Measurements from ENCODE around the gene CCL22.

Gene CCL22

GRCh38 chr16:57377080-57377841, 18.7 kb downstream of the CCL22 start:
- DNase-seq: no peak

GRCh38 chr16:57379579-57379978, 21.0 kb downstream of the CCL22 start:
- no peak for DNase-seq

- DNase-seq: no peak
Observed at GRCh38 chr16:57380671-57381462, 22.3 kb downstream of the CCL22 start.

- no peak for DNase-seq
Observed at GRCh38 chr16:57381791-57382534, 23.4 kb downstream of the CCL22 start.

GRCh38 chr16:57382535-57383275, 24.1 kb downstream of the CCL22 start:
- DNase-seq: no peak

GRCh38 chr16:57383276-57384247, 25.0 kb downstream of the CCL22 start:
- no peak for DNase-seq

GRCh38 chr16:57384248-57385070, 25.9 kb downstream of the CCL22 start:
- DNase-seq: no peak

GRCh38 chr16:57385083-57385482, 26.5 kb downstream of the CCL22 start:
- no peak for DNase-seq

GRCh38 chr16:57386381-57386951, 27.9 kb downstream of the CCL22 start:
- no peak for DNase-seq

GRCh38 chr16:57387598-57388354, 29.2 kb downstream of the CCL22 start:
- no peak for DNase-seq

GRCh38 chr16:57388359-57389086, 29.9 kb downstream of the CCL22 start:
- DNase-seq: no peak

- DNase-seq: no peak
Observed at GRCh38 chr16:57389087-57389468, 30.5 kb downstream of the CCL22 start.

GRCh38 chr16:57390636-57391295, 32.2 kb downstream of the CCL22 start:
- DNase-seq: no peak

GRCh38 chr16:57391300-57391699, 32.7 kb downstream of the CCL22 start:
- DNase-seq: no peak

- DNase-seq: no peak
Observed at GRCh38 chr16:57391708-57392107, 33.1 kb downstream of the CCL22 start.

GRCh38 chr16:57392694-57393093, 34.1 kb downstream of the CCL22 start:
- DNase-seq: no peak

- no peak for DNase-seq
Observed at GRCh38 chr16:57394444-57394843, 35.9 kb downstream of the CCL22 start.

- DNase-seq: no peak
Observed at GRCh38 chr16:57395026-57395425, 36.4 kb downstream of the CCL22 start.

All from NCI-H1105 treated with DMSO at 0.1 percent for 48 hours (cell line).